Hematopoietic multipotent progenitor cell (in vitro differentiated cells): ENCODE results near the gene RBM8A. TPM values are rescaled to one million over a fixed set of nuclear protein-coding genes. Genes with fewer than 3 reads are reported as not detected.
"Not testable (repeated sequence)": the region's sequence is repeated elsewhere in the genome, so short reads cannot be mapped to it uniquely, and the experiment has no call there.

Source experiments
- DNase-seq, 3 donors: peaks; one replicate each; pipeline ENCODE4 v3.0.0-alpha.2; 2011 to 2015; ENCODE audit warnings: low read depth in 2 of 3, low spot score in 2 of 3
- total RNA-seq: library from RNA; depleted of rRNA; stranded (reverse); fragments of >200 nt; gene quantifications from one replicate; pipeline ENCODE4 v1.2.3, GENCODE V29; 2012

Gene RBM8A
- total RNA-seq, 1 donor = 66.2 TPM

GRCh38 chr1:145956781-145957442 lies 29.6 kb upstream of the RBM8A start:
- DNase-seq = no peak

GRCh38 chr1:145956361-145956760 lies 29.1 kb upstream of the RBM8A start:
- no peak for DNase-seq

GRCh38 chr1:145955436-145955835 lies 28.2 kb upstream of the RBM8A start:
- DNase-seq = no peak

GRCh38 chr1:145953861-145954260 lies 26.6 kb upstream of the RBM8A start:
- no peak for DNase-seq

GRCh38 chr1:145952903-145953302 lies 25.6 kb upstream of the RBM8A start:
- DNase-seq = no peak

GRCh38 chr1:145951526-145951925 lies 24.2 kb upstream of the RBM8A start:
- DNase-seq = no peak

GRCh38 chr1:145949219-145949618 lies 21.9 kb upstream of the RBM8A start:
- no peak for DNase-seq

- DNase-seq = no peak
These were observed 20.3 kb upstream of the RBM8A start for GRCh38 chr1:145947551-145947950.

GRCh38 chr1:145946477-145946986 lies 19.2 kb upstream of the RBM8A start:
- DNase-seq = no peak

- no peak for DNase-seq
These were observed 17.2 kb upstream of the RBM8A start for GRCh38 chr1:145944532-145944931.

- no peak for DNase-seq
These were observed 15.6 kb upstream of the RBM8A start for GRCh38 chr1:145942871-145943270.

- no peak for DNase-seq
These were observed 15.1 kb upstream of the RBM8A start for GRCh38 chr1:145942405-145942804.

GRCh38 chr1:145937436-145937835 lies 10.2 kb upstream of the RBM8A start:
- DNase-seq = no peak

GRCh38 chr1:145936247-145936646 lies 9.0 kb upstream of the RBM8A start:
- no peak for DNase-seq

- DNase-seq = no peak
These were observed 8.4 kb upstream of the RBM8A start for GRCh38 chr1:145935708-145936107.

- DNase-seq = peak in 2 of 3 donors; percentile 61 to 76
These were observed 5.3 kb upstream of the RBM8A start for GRCh38 chr1:145932522-145933009.

- no peak for DNase-seq
These were observed 796 bp upstream of the RBM8A start for GRCh38 chr1:145927916-145928643.

- DNase-seq = no peak
These were observed 610 bp downstream of the RBM8A start for GRCh38 chr1:145926686-145927062.

GRCh38 chr1:145922266-145922665 lies 5.0 kb downstream of the RBM8A start:
- DNase-seq = no peak

- DNase-seq = not testable (repeated sequence)
These were observed 7.0 kb downstream of the RBM8A start for GRCh38 chr1:145920297-145920696.

- peak in 2 of 3 donors; percentile 17 to 24 for DNase-seq
These were observed 8.0 kb downstream of the RBM8A start for GRCh38 chr1:145918992-145919939.
